ENCODE measurements around the gene MAP7D2. TPM values are rescaled to one million over a fixed set of nuclear protein-coding genes. Genes with fewer than 3 reads are reported as not detected.
A peak's percentile ranks its signal among the peaks of the same experiment; 100 is the strongest.
"Not testable (repeated sequence)": the region's sequence is repeated elsewhere in the genome, so short reads cannot be mapped to it uniquely, and the experiment has no call there.

MAP7D2 gene
- total RNA-seq (2014; rRNA removed; shearing (Covaris generic)) = 0.60 and 0.88 TPM in 2 replicates

- DNase-seq (ENCODE audit: low read depth) = peak; percentile 7
Observed at GRCh38 chrX:20116577-20117240, at the start of gene MAP7D2. Gene MAP7D2 (minus strand): TSS chrX:20116907. CDS start chrX:20116879, 28 bp downstream.

- not testable (repeated sequence) for DNase-seq (ENCODE audit: low read depth)
Observed at GRCh38 chrX:20162516-20162915, 45.8 kb upstream of the MAP7D2 start.

GRCh38 chrX:20159797-20160385 is 43.2 kb upstream of the MAP7D2 start:
- DNase-seq (ENCODE audit: low read depth) = no peak

GRCh38 chrX:20151689-20152088 is 35.0 kb upstream of the MAP7D2 start:
- no peak for DNase-seq (ENCODE audit: low read depth)

DNA sequence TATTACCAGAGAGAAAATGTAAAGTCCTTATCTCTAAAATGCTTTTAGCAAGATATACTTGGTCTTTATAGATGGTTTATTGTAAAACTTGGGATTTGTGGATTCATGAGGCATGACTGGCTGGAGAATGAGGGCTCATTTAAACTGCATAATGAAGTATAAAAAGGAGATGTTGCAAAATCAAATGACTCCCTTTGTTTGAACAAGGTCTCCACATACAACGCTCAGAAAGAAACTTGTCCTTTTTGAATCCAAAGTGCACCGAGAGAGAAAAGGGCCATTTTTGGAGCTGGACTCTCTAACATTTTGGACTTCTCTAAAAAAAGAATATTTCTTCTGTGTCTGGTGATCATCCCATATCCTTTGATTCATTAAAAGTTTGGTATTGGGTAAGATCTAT is 32.6 kb upstream of the MAP7D2 start:
- DNase-seq (ENCODE audit: low read depth) = no peak

GRCh38 chrX:20147561-20147960 is 30.9 kb upstream of the MAP7D2 start:
- no peak for DNase-seq (ENCODE audit: low read depth)

- DNase-seq (ENCODE audit: low read depth) = peak; percentile 73
Observed at GRCh38 chrX:20144491-20144890, 27.8 kb upstream of the MAP7D2 start.

DNA sequence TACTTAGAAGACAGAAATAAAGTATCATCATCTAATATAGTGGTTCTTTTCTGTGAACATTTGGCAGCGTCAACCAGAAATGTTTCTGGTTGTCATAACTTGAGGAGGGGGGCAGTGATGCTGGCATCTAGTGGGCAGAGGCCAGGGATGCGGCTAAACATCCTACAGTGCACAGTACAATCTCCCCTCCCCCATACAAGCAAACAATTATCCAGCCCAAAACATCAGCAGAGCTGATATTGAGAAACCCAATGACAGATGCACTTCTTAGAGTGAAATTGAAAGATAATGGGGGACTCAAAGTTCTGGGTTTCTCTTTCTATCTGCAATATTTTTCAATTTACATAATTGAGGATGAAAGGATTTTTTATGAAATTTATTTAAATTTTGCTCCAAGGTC is 26.9 kb upstream of the MAP7D2 start:
- DNase-seq (ENCODE audit: low read depth) = no peak

DNA sequence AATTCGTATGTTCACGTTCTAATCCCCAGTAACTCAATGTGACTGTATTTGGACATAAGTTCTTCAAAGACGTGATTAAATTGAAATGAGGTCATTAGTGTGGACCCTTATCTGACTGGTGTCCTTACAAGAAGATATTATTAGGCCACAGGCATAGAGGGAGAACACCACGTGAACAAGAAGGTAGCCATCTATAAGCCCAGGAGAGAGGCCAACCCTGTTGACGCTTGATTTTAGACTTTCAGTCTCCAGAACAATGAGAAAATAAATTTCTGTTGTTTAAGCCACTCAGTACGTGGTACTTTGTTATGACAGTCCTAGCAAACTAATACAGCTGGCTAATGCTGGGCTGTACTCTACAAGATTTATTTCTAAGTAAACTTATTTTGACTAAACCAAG is 26.4 kb upstream of the MAP7D2 start:
- no peak for DNase-seq (ENCODE audit: low read depth)

- peak; percentile 97 for DNase-seq (ENCODE audit: low read depth)
Observed at GRCh38 chrX:20141281-20142220, 24.8 kb upstream of the MAP7D2 start, which contains the start of gene EIF1AX. Gene EIF1AX (minus strand): TSS chrX:20141838. CDS start chrX:20141640, 198 bp downstream.

DNA sequence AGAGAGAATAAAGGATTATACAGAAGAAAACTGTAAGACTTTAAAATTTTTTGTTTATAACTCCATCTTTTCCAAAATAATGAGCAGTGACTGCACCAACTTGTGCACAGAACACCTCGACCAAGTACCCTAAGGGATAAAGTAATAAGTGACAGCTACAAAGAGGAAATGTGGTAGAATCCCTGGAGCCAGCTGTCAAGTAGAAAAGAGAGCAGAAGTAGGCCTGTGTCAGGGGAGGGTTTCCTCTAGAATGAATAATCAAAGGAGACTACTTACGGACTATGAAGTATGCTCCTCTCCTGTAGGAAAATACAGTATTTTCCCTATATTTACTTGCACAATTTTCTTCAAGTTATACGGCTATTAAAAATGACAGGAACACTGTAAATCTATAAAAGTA is 23.7 kb upstream of the MAP7D2 start:
- no peak for DNase-seq (ENCODE audit: low read depth)

GRCh38 chrX:20139966-20140365 is 23.3 kb upstream of the MAP7D2 start:
- DNase-seq (ENCODE audit: low read depth) = no peak

GRCh38 chrX:20135944-20136343 is 19.2 kb upstream of the MAP7D2 start:
- no peak for DNase-seq (ENCODE audit: low read depth)

- DNase-seq (ENCODE audit: low read depth) = no peak
Observed at GRCh38 chrX:20132666-20133065, 16.0 kb upstream of the MAP7D2 start.

GRCh38 chrX:20130357-20130756 is 13.7 kb upstream of the MAP7D2 start:
- DNase-seq (ENCODE audit: low read depth) = no peak

DNA sequence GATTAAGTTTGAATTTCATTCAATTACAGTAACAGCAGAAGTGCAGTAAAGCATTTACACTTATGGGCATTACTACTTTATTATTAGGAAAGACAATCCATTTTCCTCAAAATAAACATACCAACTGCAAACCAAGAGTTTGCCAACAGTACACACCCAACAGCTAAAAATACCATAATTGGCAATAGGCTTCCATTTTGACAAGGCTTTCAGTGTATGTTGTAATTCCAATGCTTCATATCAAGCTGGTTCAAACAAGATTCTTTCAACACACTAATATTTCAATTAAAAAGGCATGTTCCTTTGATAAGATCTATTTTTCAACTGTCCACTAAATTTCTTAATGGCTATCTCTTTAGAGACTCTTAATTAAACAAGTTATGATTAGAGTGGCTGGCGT is 12.8 kb upstream of the MAP7D2 start:
- DNase-seq (ENCODE audit: low read depth) = no peak

DNA sequence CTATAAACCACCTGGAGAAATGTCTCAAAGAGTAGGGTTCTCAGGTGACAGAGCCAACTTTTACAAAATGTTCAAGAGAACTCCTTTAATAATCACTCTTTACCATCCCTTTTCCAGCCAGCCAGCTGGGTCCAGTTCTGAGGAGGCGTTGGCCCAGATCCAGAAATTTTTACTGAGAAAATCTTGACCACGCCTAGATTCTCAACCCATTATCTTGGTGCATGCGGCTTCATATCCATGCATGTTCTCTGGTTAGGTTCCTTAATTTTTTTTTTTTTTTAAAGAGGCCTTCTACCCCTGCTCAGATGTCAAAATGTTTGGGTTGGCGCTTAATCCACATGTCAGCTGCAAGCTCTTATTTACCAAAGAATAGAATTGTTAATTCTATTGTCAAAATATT is 12.0 kb upstream of the MAP7D2 start:
- DNase-seq (ENCODE audit: low read depth) = no peak

DNA sequence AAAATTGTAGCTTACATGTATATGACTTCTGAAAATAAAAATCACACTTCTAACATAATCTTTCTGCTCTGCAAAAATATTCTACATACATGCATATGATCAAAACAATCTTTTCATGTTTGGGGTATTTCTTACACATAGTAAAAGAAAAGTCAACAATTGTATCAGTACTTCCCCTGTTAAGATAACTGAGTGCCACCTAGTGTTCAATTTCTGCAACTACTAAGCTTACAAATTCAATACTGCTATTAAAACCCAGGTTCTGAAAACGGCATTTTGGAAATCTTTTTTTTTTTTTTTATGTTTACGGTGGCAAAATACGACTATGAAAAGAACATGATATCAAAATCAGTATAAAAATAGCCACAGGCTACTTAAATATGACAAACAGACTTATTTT is 10.7 kb upstream of the MAP7D2 start:
- DNase-seq (ENCODE audit: low read depth) = not testable (repeated sequence)

DNA sequence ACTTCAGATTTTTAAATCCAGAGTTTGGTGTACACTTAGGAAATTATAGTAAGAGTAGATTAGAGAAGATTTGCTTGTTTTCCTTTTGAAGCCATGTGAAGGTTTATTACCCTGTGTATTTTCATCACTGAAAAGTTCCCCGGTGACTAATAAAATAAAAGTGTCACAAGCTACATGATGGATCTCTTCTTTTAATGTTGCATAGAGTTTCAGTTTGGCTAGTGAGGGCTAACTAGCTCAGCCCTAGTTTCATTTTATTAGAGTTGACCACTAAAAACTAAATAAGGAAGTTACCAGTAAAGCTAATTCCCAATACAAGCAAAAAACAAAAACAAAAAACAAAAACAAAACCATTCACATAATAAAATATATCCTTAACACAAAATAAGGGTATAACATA is 10.1 kb upstream of the MAP7D2 start:
- DNase-seq (ENCODE audit: low read depth) = not testable (repeated sequence)

DNA sequence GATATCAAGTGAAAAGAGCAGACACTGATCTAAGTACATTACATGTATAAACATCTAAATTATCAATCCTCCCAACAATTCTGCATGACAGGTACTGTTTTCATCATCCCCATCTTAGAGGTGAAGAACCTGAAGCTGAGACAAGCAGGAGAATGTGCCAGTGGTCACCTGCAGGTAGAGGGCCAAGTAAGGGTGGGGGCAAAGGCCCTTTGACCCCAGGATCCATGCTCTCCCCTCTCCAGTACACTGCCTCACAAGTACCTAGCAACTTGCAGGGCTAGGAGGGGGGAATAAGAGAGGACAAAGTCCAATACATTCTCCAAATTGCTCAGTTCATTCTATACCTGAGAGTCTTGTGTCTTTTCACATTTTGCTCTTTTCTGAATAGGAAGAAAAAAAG is 8.3 kb upstream of the MAP7D2 start:
- DNase-seq (ENCODE audit: low read depth) = no peak

DNA sequence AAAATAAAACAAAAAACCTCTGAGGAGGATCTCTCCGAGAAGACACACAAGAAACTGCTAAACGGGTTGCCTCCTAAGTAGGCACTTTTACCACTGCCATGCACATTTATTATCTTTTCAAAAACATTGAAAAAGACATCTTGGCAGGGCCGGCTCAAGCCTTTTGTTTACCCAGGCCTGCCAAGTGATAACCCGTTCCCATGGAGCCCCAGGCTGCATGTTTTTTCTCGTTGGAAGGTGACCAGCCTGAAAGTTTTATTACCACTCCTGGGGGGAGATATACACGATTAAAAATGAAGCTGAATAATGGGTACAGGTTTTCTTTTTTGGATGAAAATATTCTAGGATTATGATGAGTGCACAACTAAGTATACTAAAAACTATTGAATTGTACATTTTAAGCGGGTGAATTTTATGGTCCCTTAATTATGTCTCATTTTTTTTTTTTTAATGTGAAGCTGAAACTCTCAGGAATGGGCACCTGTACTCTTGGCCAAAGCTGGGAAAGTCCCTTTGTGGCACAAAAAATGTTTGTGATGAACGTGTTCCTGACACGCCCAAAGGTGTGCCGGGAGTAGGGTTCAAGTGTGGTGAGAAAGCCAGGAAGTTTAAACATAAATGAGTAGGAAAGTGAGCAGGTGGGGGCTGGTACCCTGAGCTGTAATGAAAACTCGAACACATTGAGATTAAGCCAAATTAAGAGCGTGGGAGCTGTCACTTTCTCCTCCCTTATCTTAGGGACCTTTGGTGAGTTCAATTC is 1.5 kb upstream of the MAP7D2 start:
- DNase-seq (ENCODE audit: low read depth) = no peak

GRCh38 chrX:20116087-20116576 is 575 bp downstream of the MAP7D2 start:
- no peak for DNase-seq (ENCODE audit: low read depth)

All from RPMI7951 (cell line).